Hepatocyte (in vitro differentiated cells): ENCODE measurements around the gene GULP1. TPM values are rescaled to one million over a fixed set of nuclear protein-coding genes. Genes with fewer than 3 reads are reported as not detected.

Experiments used
- DNase-seq: peaks from one replicate; pipeline ENCODE4 v3.0.0-alpha.2; 2016; ENCODE audit warnings: low spot score
- H2AFZ ChIP-seq: fragments of 200-600 bp; sonication (generic); 2 replicates; pipeline ENCODE4 v1.6.0; 2016; ENCODE audit warnings: antibody characterized with exemption, mild to moderate bottlenecking
- H3K27ac ChIP-seq: fragments of 200-600 bp; sonication (generic); 2 replicates; pipeline ENCODE4 v1.5.1; 2016; ENCODE audit warnings: mild to moderate bottlenecking
- H3K27me3 ChIP-seq: fragments of 200-600 bp; sonication (generic); 2 replicates; pipeline ENCODE4 v1.6.1; 2016
- H3K36me3 ChIP-seq: fragments of 200-600 bp; sonication (generic); replicated peaks from 2 replicates; pipeline ENCODE4 v1.5.1; 2016; ENCODE audit warnings: low read depth; ENCODE audit not compliant: insufficient read depth
- H3K4me1 ChIP-seq: fragments of 200-600 bp; sonication (generic); 2 replicates; pipeline ENCODE4 v1.5.1; 2016; ENCODE audit warnings: mild to moderate bottlenecking, moderate library complexity; ENCODE audit not compliant: insufficient read depth
- H3K4me2 ChIP-seq: fragments of 200-600 bp; sonication (generic); 2 replicates; pipeline ENCODE4 v1.6.0; 2016
- H3K4me3 ChIP-seq: fragments of 200-600 bp; sonication (generic); 2 replicates; pipeline ENCODE4 v1.5.1; 2016; ENCODE audit warnings: mild to moderate bottlenecking
- H3K79me2 ChIP-seq: fragments of 200-600 bp; sonication (generic); 2 replicates; pipeline ENCODE4 v1.6.0; 2017; ENCODE audit warnings: mild to moderate bottlenecking
- H3K9me2 ChIP-seq: fragments of 200-600 bp; sonication (generic); replicated peaks from 2 replicates; pipeline ENCODE4 v1.6.0; 2017; ENCODE audit warnings: mild to moderate bottlenecking; ENCODE audit not compliant: insufficient read depth
- H3K9me3 ChIP-seq: fragments of 200-600 bp; sonication (generic); 2 replicates; pipeline ENCODE4 v1.5.1; 2016; ENCODE audit warnings: low read depth, mild to moderate bottlenecking
- H4K20me1 ChIP-seq: fragments of 200-600 bp; sonication (generic); 2 replicates; pipeline ENCODE4 v1.6.0; 2016; ENCODE audit warnings: mild to moderate bottlenecking; ENCODE audit not compliant: insufficient read depth, poor library complexity, severe bottlenecking
- EZH2 ChIP-seq: fragments of 200-600 bp; sonication (generic); IDR thresholded peaks from 2 replicates; pipeline ENCODE4 v1.6.1; 2016; ENCODE audit warnings: antibody characterized with exemption, mild to moderate bottlenecking, borderline replicate concordance
- EZH2phosphoT487 ChIP-seq: fragments of 200-600 bp; sonication (generic); IDR thresholded peaks from one replicate; pipeline ENCODE4 v1.6.1; 2018; ENCODE audit warnings: antibody characterized with exemption, mild to moderate bottlenecking, low read depth, moderate library complexity; ENCODE audit not compliant: unreplicated experiment, severe bottlenecking
- WGBS: methylation state at CpG from one replicate; pipeline ENCODE4 v1.1.6; 2016; ENCODE audit warnings: low lambda C conversion rate; ENCODE audit errors: missing lambda C conversion rate; 5-methylcytosine and 5-hydroxymethylcytosine counted together
- polyA plus RNA-seq: library from polyadenylated mRNA; unstranded; fragments of >200 nt; fragmentation: Nextera tagmentation; extraction: Ambion mirVana; gene quantifications from 2 replicates; pipeline ENCODE4 v1.2.1, GENCODE V29; 2016
- total RNA-seq: library from RNA; depleted of rRNA; stranded (reverse); fragments of >200 nt; gene quantifications from 2 replicates; pipeline ENCODE4 v1.2.3, GENCODE V29; 2014
- TF ChIP-seq, protein P1 (sequence below): fragments of 200-600 bp; sonication (generic); IDR thresholded peaks from 2 replicates; pipeline ENCODE4 v1.5.1; 2016; ENCODE audit warnings: antibody characterized with exemption, mild to moderate bottlenecking; ENCODE audit not compliant: poor library complexity

Gene GULP1
- total and polyA plus RNA-seq, 2 experiments from 2014 or later, result 55.6 to 135 TPM

GRCh38 chr2:188265315-188265714 is 26.4 kb upstream of the GULP1 start:
- no peaks in the 10 kb centered on the region for H3K36me3 ChIP-seq
- H3K9me2 ChIP-seq, result no peaks in the 10 kb centered on the region
- no peaks in the 10 kb centered on the region for H3K79me2 ChIP-seq
- H3K4me3 ChIP-seq, result no peak overlapping the region
- H3K27ac ChIP-seq, result no peak overlapping the region
- H3K9me3 ChIP-seq, result no peaks in the 10 kb centered on the region
- TF ChIP-seq, protein P1, sequence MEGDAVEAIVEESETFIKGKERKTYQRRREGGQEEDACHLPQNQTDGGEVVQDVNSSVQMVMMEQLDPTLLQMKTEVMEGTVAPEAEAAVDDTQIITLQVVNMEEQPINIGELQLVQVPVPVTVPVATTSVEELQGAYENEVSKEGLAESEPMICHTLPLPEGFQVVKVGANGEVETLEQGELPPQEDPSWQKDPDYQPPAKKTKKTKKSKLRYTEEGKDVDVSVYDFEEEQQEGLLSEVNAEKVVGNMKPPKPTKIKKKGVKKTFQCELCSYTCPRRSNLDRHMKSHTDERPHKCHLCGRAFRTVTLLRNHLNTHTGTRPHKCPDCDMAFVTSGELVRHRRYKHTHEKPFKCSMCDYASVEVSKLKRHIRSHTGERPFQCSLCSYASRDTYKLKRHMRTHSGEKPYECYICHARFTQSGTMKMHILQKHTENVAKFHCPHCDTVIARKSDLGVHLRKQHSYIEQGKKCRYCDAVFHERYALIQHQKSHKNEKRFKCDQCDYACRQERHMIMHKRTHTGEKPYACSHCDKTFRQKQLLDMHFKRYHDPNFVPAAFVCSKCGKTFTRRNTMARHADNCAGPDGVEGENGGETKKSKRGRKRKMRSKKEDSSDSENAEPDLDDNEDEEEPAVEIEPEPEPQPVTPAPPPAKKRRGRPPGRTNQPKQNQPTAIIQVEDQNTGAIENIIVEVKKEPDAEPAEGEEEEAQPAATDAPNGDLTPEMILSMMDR, result no peak
- TF ChIP-seq EZH2phosphoT487 (no peak), EZH2 (no peak)
- H3K4me2 ChIP-seq, result no peak overlapping the region
- no peak for DNase-seq
- no peak overlapping the region for H2AFZ ChIP-seq
- no peaks in the 10 kb centered on the region for H3K27me3 ChIP-seq
- WGBS, result 95% methylated on average over 2 of the region's 2 CpGs
- no peaks in the 10 kb centered on the region for H3K4me1 ChIP-seq
- H4K20me1 ChIP-seq, result no peaks in the 10 kb centered on the region

DNA sequence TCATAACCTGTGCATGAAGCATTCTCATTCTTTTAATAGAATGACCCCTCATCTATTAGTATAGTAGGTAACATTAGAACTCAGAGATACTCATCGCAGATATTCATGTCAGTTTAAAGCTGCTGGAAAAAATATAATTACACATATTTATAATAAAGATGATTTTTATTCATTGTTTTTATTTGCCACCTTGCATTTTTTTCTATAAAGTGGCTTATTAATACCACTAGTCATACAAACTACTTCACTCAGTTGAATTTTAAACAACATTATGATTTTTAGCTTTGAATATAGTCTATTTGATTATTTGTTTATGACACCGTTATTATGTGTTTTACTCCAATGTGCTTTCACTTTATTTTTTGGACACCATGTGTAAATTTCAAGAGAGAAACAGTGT is 23.9 kb upstream of the GULP1 start:
- Histone ChIP-seq H3K4me2 (no peak overlapping the region), H3K79me2 (no peaks in the 10 kb centered on the region), H2AFZ (no peak overlapping the region), H3K27me3 (no peaks in the 10 kb centered on the region), H3K4me3 (no peak overlapping the region), H3K9me2 (no peaks in the 10 kb centered on the region), H4K20me1 (no peaks in the 10 kb centered on the region), H3K36me3 (no peaks in the 10 kb centered on the region), H3K27ac (no peak overlapping the region), H3K9me3 (no peaks in the 10 kb centered on the region), H3K4me1 (no peaks in the 10 kb centered on the region)
- TF ChIP-seq, protein P1, result no peak
- TF ChIP-seq EZH2phosphoT487 (no peak), EZH2 (no peak)
- 93% methylated on average over 2 of the region's 2 CpGs for WGBS
- no peak for DNase-seq

- WGBS, result 88% methylated on average over 2 of the region's 2 CpGs
- H3K9me2 ChIP-seq, result no peaks in the 10 kb centered on the region
- no peak overlapping the region for H2AFZ ChIP-seq
These were observed 22.7 kb upstream of the GULP1 start for GRCh38 chr2:188269004-188269403.

More at GRCh38 chr2:188269004-188269403, 22.7 kb upstream of the GULP1 start:
- no peaks in the 10 kb centered on the region for H3K9me3 ChIP-seq
- H3K36me3 ChIP-seq, result no peaks in the 10 kb centered on the region
- no peak overlapping the region for H3K4me3 ChIP-seq
- DNase-seq, result no peak
- no peak overlapping the region for H3K27ac ChIP-seq
- no peaks in the 10 kb centered on the region for H3K79me2 ChIP-seq
- no peaks in the 10 kb centered on the region for H4K20me1 ChIP-seq
- no peaks in the 10 kb centered on the region for H3K27me3 ChIP-seq
- no peaks in the 10 kb centered on the region for H3K4me1 ChIP-seq
- TF ChIP-seq EZH2 (no peak), EZH2phosphoT487 (no peak)
- TF ChIP-seq, protein P1, result no peak
- H3K4me2 ChIP-seq, result no peak overlapping the region
